ENCODE data around the gene IQSEC1. TPM values are rescaled to one million over a fixed set of nuclear protein-coding genes. Genes with fewer than 3 reads are reported as not detected.

The IQSEC1 gene
- total and polyA plus RNA-seq, 2 of the 8 experiments (the other 6 are each of a cell fraction or from before 2014, with no cell fraction given): 6.8 to 28.8 TPM

DNA sequence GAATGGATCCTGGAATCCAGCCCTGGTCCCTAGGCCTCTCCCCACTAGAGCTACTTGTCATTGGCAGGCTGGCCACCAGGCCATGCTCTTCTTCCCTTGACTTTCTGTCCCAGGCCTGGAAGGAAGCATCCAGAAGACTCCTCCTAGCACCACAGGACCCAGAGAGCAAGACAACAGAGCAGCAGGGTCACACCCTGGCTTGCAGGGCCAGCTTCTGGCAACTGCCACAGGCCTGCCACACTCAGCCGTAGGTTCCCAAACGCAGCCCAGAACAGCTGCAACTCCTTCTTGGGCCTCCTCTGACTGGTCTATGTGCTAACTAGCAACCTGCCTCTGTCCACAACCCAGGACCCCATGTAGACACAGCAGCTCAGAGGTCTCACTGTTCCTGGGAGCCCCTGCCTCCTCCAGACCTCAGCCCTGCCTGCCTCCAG lies 195.1 kb downstream of the IQSEC1 start:
- Histone ChIP-seq H3K4me1 (replicated peaks in 1 of 4; ENCODE audit: control insufficient read depth in 3 of 4, insufficient read depth in 4 of 4, low read length in 3 of 4) (peaks cover 0 to 3% (median 0%) of the 10 kb centered on the region in 4 experiments; a peak in 2 of 7 replicates), H4K20me1 (replicated peaks in 1 of 2; ENCODE audit: control insufficient read depth in 1 of 2, insufficient read depth in 2 of 2, low read length in 2 of 2) (peaks cover 0 to 3% of the 10 kb centered on the region in 2 experiments), H3K4me3 (ENCODE audit: extremely low read depth in 1 of 4, insufficient read depth in 2 of 4, low read depth in 3 of 4, low read length in 4 of 4) (no peak overlapping the region), H2BK120ac (replicated peaks; ENCODE audit: low read depth, low read length) (no peak overlapping the region), H3K4me2 (ENCODE audit: insufficient read depth in 1 of 2, low read depth in 2 of 2, low read length in 2 of 2) (no peak overlapping the region), H3K4ac (replicated peaks; ENCODE audit: insufficient read length, low read depth, low read length) (no peak overlapping the region), H3K9me3 (ENCODE audit: insufficient read depth in 2 of 2, low read depth in 1 of 2, low read length in 1 of 2) (no peaks in the 10 kb centered on the region), H2BK12ac (ENCODE audit: low read depth, low read length) (no peak overlapping the region), H2BK15ac (ENCODE audit: low read length) (no peak overlapping the region), H2AK5ac (ENCODE audit: low read depth, low read length) (no peak overlapping the region), H3K27ac (ENCODE audit: low read depth, low read length) (no peak overlapping the region), H3K23ac (ENCODE audit: insufficient read length) (no peak overlapping the region), H2AFZ (ENCODE audit: low read length) (no peak overlapping the region), H3K79me1 (ENCODE audit: low read depth, low read length) (no peaks in the 10 kb centered on the region), H3K79me2 (ENCODE audit: control insufficient read depth in 1 of 2, insufficient read depth in 2 of 2, low read length in 2 of 2) (no peaks in the 10 kb centered on the region), H3K36me3 (ENCODE audit: control insufficient read depth in 2 of 4, insufficient read depth in 4 of 4, low read length in 3 of 4) (no peaks in the 10 kb centered on the region), H4K91ac (replicated peaks; ENCODE audit: insufficient read length, low read length) (no peak overlapping the region), H2BK20ac (ENCODE audit: low read length) (no peak overlapping the region), H4K8ac (ENCODE audit: extremely low read depth, insufficient read depth, low read length) (no peak overlapping the region), H3K14ac (ENCODE audit: insufficient read length) (no peak overlapping the region), H2BK5ac (ENCODE audit: low read depth, low read length) (no peak overlapping the region), H3K56ac (replicated peaks; ENCODE audit: insufficient read length, low read depth, low read length) (no peak overlapping the region), H3K23me2 (ENCODE audit: low read depth, low read length) (no peaks in the 10 kb centered on the region; the same call in 1 of the 2 replicates), H3K27me3 (replicated peaks in 1 of 4; ENCODE audit: control insufficient read depth in 3 of 4, extremely low read depth in 1 of 4, insufficient read depth in 3 of 4, low read length in 3 of 4) (peaks cover 0 to 15% (median 8%) of the 10 kb centered on the region in 4 experiments; a peak in 3 of 7 replicates), H3K18ac (ENCODE audit: extremely low read depth, low read length) (no peak overlapping the region), H3K9ac (replicated peaks in 1 of 4; ENCODE audit: extremely low read depth in 1 of 4, low read depth in 3 of 4, low read length in 3 of 4) (no peak overlapping the region), H4K5ac (ENCODE audit: insufficient read length, low read depth, low read length) (no peak overlapping the region)
- FAIRE-seq (no peak), DNase-seq (ENCODE audit: low read depth in 1 of 2, low spot score in 2 of 2) (no peak)
- CTCF ChIA-PET (ENCODE audit: partially characterized antibody): interaction anchor here (0.8 to 21.3 kb wide), 9 partner anchors 11 to 214 kb away, joined by 3 to 353 read pairs (median 4); partner anchors contain the start of gene RPL32
- TF ChIP-seq, protein P1, sequence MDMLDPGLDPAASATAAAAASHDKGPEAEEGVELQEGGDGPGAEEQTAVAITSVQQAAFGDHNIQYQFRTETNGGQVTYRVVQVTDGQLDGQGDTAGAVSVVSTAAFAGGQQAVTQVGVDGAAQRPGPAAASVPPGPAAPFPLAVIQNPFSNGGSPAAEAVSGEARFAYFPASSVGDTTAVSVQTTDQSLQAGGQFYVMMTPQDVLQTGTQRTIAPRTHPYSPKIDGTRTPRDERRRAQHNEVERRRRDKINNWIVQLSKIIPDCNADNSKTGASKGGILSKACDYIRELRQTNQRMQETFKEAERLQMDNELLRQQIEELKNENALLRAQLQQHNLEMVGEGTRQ (IDR thresholded peaks at IDR 0.05; ENCODE audit: low read length): no peak
- no peak for TF ChIP-seq ASH2L (IDR thresholded peaks at IDR 0.05; ENCODE audit: low read length)
- TF ChIP-seq POLR2A (IDR thresholded peaks at IDR 0.05; ENCODE audit: control extremely low read depth in 1 of 2, low read depth in 2 of 2, low read length in 2 of 2): no peak
- TF ChIP-seq, protein P2, sequence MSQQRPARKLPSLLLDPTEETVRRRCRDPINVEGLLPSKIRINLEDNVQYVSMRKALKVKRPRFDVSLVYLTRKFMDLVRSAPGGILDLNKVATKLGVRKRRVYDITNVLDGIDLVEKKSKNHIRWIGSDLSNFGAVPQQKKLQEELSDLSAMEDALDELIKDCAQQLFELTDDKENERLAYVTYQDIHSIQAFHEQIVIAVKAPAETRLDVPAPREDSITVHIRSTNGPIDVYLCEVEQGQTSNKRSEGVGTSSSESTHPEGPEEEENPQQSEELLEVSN (IDR thresholded peaks at IDR 0.05): no peak
- TF ChIP-seq, protein P3, sequence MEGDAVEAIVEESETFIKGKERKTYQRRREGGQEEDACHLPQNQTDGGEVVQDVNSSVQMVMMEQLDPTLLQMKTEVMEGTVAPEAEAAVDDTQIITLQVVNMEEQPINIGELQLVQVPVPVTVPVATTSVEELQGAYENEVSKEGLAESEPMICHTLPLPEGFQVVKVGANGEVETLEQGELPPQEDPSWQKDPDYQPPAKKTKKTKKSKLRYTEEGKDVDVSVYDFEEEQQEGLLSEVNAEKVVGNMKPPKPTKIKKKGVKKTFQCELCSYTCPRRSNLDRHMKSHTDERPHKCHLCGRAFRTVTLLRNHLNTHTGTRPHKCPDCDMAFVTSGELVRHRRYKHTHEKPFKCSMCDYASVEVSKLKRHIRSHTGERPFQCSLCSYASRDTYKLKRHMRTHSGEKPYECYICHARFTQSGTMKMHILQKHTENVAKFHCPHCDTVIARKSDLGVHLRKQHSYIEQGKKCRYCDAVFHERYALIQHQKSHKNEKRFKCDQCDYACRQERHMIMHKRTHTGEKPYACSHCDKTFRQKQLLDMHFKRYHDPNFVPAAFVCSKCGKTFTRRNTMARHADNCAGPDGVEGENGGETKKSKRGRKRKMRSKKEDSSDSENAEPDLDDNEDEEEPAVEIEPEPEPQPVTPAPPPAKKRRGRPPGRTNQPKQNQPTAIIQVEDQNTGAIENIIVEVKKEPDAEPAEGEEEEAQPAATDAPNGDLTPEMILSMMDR (IDR thresholded peaks at IDR 0.05; ENCODE audit: control extremely low read depth in 1 of 3, insufficient read depth in 1 of 3, low read depth in 1 of 3, low read length in 3 of 3): 0 out of 4 replicates have a peak, but pooled peaks of 1 of the 3 experiments have one; percentile 17
- no peak for TF ChIP-seq TAF1 (IDR thresholded peaks at IDR 0.05; ENCODE audit: low read depth, low read length)
- POLR2A ChIA-PET (ENCODE audit: partially characterized antibody): interaction anchor here (1.1 to 2.2 kb wide), 7 partner anchors 10 to 52 kb away, joined by 3 to 11 read pairs (median 4); partner anchors contain the start of gene RPL32
- WGBS, 2 experiments (ENCODE audit: extremely low coverage in 1 of 2, insufficient coverage in 1 of 2, insufficient read length in 1 of 2, insufficient replicate concordance in 2 of 2, low coverage in 1 of 2, low lambda C conversion rate in 2 of 2, missing lambda C conversion rate in 1 of 2): 66% methylated on average over 2 of the region's 2 CpGs; no CpG with 5 or more reads in 1 of the 2 experiments
